HCT116 (cell line): ENCODE results near the gene KATNIP. TPM values are rescaled to one million over a fixed set of nuclear protein-coding genes. Genes with fewer than 3 reads are reported as not detected.

ENCODE experiments used
- ATAC-seq: fragments of 200-7000 bp; cut with Tn5 transposase; 2 replicates; pipeline ENCODE4 v1.9.1; 2020; ENCODE audit warnings: mild to moderate bottlenecking, moderate library complexity
- BruUV-seq: library from RNA; stranded (reverse); fragments of 400-500 nt; replicated peaks from 2 replicates; lab custom pipeline; 2021; lab: Mats Ljungman, UMichigan
- CTCF ChIA-PET: fragments of 300-600 bp; sonication (Branson Sonifier 250); formaldehyde crosslinking; loops from one replicate; lab custom pipeline; 2021; ENCODE audit warnings: antibody characterized with exemption; lab: Charles Lee
- POLR2A ChIA-PET: fragments of 300-600, 350-600 bp; sonication (Branson Sonifier 250); formaldehyde crosslinking; loops from one replicate; lab custom pipeline; 2021; ENCODE audit warnings: antibody characterized with exemption; lab: Charles Lee
- RAD21 ChIA-PET, 2 experiments: fragments of 300-600 bp; sonication (Branson Sonifier 250); formaldehyde crosslinking; loops; one replicate each; lab custom pipeline; 2023; ENCODE audit warnings: low total read pairs in 2 of 2; ENCODE audit not compliant: uncharacterized antibody in 2 of 2, unreplicated experiment in 2 of 2, low non-redundant PET in 1 of 2; lab: Charles Lee
- DNase-seq: peaks from one replicate; pipeline ENCODE4 v3.0.0-alpha.2; 2010; ENCODE audit warnings: low read depth, low spot score
- H2AFZ ChIP-seq: fragments of 200-600 bp; shearing (Covaris generic), sonication (generic); 2 replicates; pipeline ENCODE4 v1.6.1; 2017; ENCODE audit warnings: low read depth, mixed run types, mixed read lengths, antibody characterized with exemption, low read length; ENCODE audit not compliant: poor library complexity, severe bottlenecking
- H3K27ac ChIP-seq: 2 replicates; pipeline ENCODE4 v1.5.1; 2012; ENCODE audit warnings: low read depth, low read length
- H3K27me3 ChIP-seq: fragments of 200-600 bp; sonication (generic); 2 replicates; pipeline ENCODE4 v1.6.1; 2016; ENCODE audit warnings: mixed run types, low read length, mixed read lengths; ENCODE audit not compliant: insufficient read depth
- H3K36me3 ChIP-seq, 2 experiments: fragments of 200-500 bp in 1 of 2; fragments of 200-600 bp in 1 of 2; sonication (Bioruptor generic) in 1 of 2; sonication (generic) in 1 of 2; 2 replicates each; pipeline versions ENCODE4 v1.5.1 to v1.6.1; 2014 to 2016; ENCODE audit warnings: low read length in 2 of 2, inconsistent platforms in 1 of 2, mixed read lengths in 1 of 2, mixed run types in 1 of 2; ENCODE audit not compliant: insufficient read depth in 2 of 2, control insufficient read depth in 1 of 2
- H3K4me1 ChIP-seq, 2 experiments: fragments of 200-600 bp in 1 of 2; sonication (generic) in 1 of 2; 2 replicates each; pipeline versions ENCODE4 v1.5.1 to v1.6.1; 2012 to 2017; ENCODE audit warnings: low read length in 2 of 2, inconsistent platforms in 1 of 2, mild to moderate bottlenecking in 1 of 2, mixed read lengths in 1 of 2, mixed run types in 1 of 2, moderate library complexity in 1 of 2; ENCODE audit not compliant: insufficient read depth in 2 of 2, control insufficient read depth in 1 of 2
- H3K4me2 ChIP-seq: fragments of 200-600 bp; sonication (generic); 2 replicates; pipeline ENCODE4 v1.6.1; 2017; ENCODE audit warnings: mixed run types, low read length, mixed read lengths
- H3K4me3 ChIP-seq, 2 experiments: fragments of 200-600 bp in 1 of 2; sonication (generic) in 1 of 2; replicated peaks in 1 of 2; 2 replicates each; pipeline ENCODE4 v1.5.1; 2011 to 2016; ENCODE audit warnings: low read length in 2 of 2, control low read depth in 1 of 2, low read depth in 1 of 2, mild to moderate bottlenecking in 1 of 2, mixed read lengths in 1 of 2, mixed run types in 1 of 2
- H3K79me2 ChIP-seq: fragments of 200-600 bp; sonication (generic); 2 replicates; pipeline ENCODE4 v1.6.1; 2017; ENCODE audit warnings: mild to moderate bottlenecking, mixed run types, low read length, moderate library complexity, mixed read lengths; ENCODE audit not compliant: insufficient read depth
- H3K9ac ChIP-seq: fragments of 200-600 bp; sonication (generic); 2 replicates; pipeline ENCODE4 v1.6.1; 2016; ENCODE audit warnings: low read length, mixed read lengths
- H3K9me2 ChIP-seq: fragments of 200-600 bp; sonication (generic), shearing (Covaris generic); 2 replicates; pipeline ENCODE4 v1.6.1; 2017; ENCODE audit warnings: mixed run types, mild to moderate bottlenecking, moderate library complexity; ENCODE audit not compliant: insufficient read depth
- H3K9me3 ChIP-seq, 2 experiments: fragments of 200-500 bp in 1 of 2; fragments of 200-600 bp in 1 of 2; sonication (Bioruptor generic) in 1 of 2; sonication (generic) in 1 of 2; 2 replicates each; pipeline ENCODE4 v1.6.1; 2014 to 2017; ENCODE audit warnings: low read length in 2 of 2, mixed read lengths in 2 of 2, inconsistent platforms in 1 of 2, low read depth in 1 of 2, mild to moderate bottlenecking in 1 of 2, mixed run types in 1 of 2, moderate library complexity in 1 of 2; ENCODE audit not compliant: control insufficient read depth in 1 of 2, insufficient read depth in 1 of 2
- H4K20me1 ChIP-seq: fragments of 200-600 bp; sonication (generic), shearing (Covaris generic); 2 replicates; pipeline ENCODE4 v1.6.1; 2017; ENCODE audit warnings: mixed run types, mild to moderate bottlenecking, moderate library complexity; ENCODE audit not compliant: insufficient read depth
- CBX3 ChIP-seq: IDR thresholded peaks from 2 replicates; pipeline ENCODE4 v1.6.1; 2012; ENCODE audit warnings: low read depth
- EZH2 ChIP-seq: fragments of 200-600 bp; sonication (generic); IDR thresholded peaks from 2 replicates; pipeline ENCODE4 v1.6.1; 2017; ENCODE audit warnings: antibody characterized with exemption, mixed run types
- EZH2phosphoT487 ChIP-seq: fragments of 200-600 bp; IDR thresholded peaks from 2 replicates; pipeline ENCODE4 v1.6.1; 2018; ENCODE audit warnings: antibody characterized with exemption, borderline replicate concordance
- JUND ChIP-seq: IDR thresholded peaks from 2 replicates; pipeline ENCODE4 v1.6.1; 2012
- POLR2A ChIP-seq: IDR thresholded peaks from 2 replicates; pipeline ENCODE4 v1.7.0; 2011; ENCODE audit warnings: borderline replicate concordance; ENCODE audit not compliant: insufficient read depth, insufficient read length; ENCODE audit errors: extremely low read depth
- RAD21 ChIP-seq: IDR thresholded peaks from 2 replicates; pipeline ENCODE4 v1.6.1; 2012; ENCODE audit warnings: low read depth, mild to moderate bottlenecking
- SP1 ChIP-seq: IDR thresholded peaks from 2 replicates; pipeline ENCODE4 v1.6.1; 2012; ENCODE audit warnings: low read depth
- intact Hi-C: fragments of 100-400 bp; cut with micrococcal nuclease; formaldehyde crosslinking; loops from 2 replicates; pipeline ENCODE4 v1.10.0; 2022
- total RNA-seq: library from RNA; stranded (reverse); gene quantifications from one replicate; pipeline ENCODE4 v1.2.1, GENCODE V29; 2021; ENCODE audit not compliant: unreplicated experiment
- TF ChIP-seq, protein P1 (sequence below), 3 experiments: fragments of 200-600 bp in 1 of 3; sonication (generic) in 1 of 3; IDR thresholded peaks in 2 of 3; conservative IDR thresholded peaks in 1 of 3; 2 replicates each; pipeline ENCODE4 v1.5.1; 2012 to 2017; ENCODE audit warnings: low read depth in 2 of 3, low read length in 2 of 3, antibody characterized with exemption in 1 of 3, borderline replicate concordance in 1 of 3, control low read depth in 1 of 3, mild to moderate bottlenecking in 1 of 3, mixed read lengths in 1 of 3, mixed run types in 1 of 3, moderate library complexity in 1 of 3; ENCODE audit not compliant: insufficient read depth in 1 of 3

KATNIP gene
- total RNA-seq, 1 experiment from 2014 or later = 23.8 TPM

DNA sequence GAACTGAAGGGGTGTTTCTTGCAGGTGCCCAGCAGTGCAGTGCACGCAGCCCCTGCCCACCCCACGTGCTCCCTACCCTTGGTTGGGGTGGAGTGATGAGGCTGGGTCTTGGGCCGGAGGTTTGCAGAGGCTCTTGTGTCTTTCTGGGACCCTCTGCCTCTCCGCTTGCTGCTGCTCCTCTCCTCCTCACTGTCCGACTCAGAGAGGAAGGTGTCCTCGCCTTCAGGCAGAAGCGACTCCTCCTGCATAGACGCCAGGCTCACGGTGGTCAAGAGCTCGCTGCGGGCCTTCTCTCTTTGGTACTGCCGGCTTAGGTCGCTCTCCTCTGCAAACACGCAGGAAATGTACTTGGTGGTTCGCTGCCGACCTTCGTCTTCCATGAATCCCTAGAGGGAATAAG is 43.2 kb upstream of the KATNIP start (continued):
- TF ChIP-seq POLR2A = no peak

- Histone ChIP-seq H3K36me3 (peaks cover 44 to 63% of the 10 kb centered on the region in 2 experiments), H3K9ac (no peak overlapping the region), H3K4me2 (no peak overlapping the region), H3K79me2 (no peaks in the 10 kb centered on the region), H3K4me3 (no peak overlapping the region), H3K9me3 (no peaks in the 10 kb centered on the region), H3K27me3 (no peaks in the 10 kb centered on the region), H2AFZ (no peak overlapping the region), H3K9me2 (no peaks in the 10 kb centered on the region), H3K4me1 (no peaks in the 10 kb centered on the region), H3K27ac (no peak overlapping the region), H4K20me1 (no peaks in the 10 kb centered on the region)
- CTCF ChIA-PET = no interaction called here
- BruUV-seq = no TSS peak
- POLR2A ChIA-PET = no interaction called here
- RAD21 ChIA-PET = no interaction called here
- intact Hi-C loops = no loop called here
- TF ChIP-seq JUND = no peak
- no peak for TF ChIP-seq EZH2
- no peak for TF ChIP-seq CBX3
- TF ChIP-seq, protein P1, sequence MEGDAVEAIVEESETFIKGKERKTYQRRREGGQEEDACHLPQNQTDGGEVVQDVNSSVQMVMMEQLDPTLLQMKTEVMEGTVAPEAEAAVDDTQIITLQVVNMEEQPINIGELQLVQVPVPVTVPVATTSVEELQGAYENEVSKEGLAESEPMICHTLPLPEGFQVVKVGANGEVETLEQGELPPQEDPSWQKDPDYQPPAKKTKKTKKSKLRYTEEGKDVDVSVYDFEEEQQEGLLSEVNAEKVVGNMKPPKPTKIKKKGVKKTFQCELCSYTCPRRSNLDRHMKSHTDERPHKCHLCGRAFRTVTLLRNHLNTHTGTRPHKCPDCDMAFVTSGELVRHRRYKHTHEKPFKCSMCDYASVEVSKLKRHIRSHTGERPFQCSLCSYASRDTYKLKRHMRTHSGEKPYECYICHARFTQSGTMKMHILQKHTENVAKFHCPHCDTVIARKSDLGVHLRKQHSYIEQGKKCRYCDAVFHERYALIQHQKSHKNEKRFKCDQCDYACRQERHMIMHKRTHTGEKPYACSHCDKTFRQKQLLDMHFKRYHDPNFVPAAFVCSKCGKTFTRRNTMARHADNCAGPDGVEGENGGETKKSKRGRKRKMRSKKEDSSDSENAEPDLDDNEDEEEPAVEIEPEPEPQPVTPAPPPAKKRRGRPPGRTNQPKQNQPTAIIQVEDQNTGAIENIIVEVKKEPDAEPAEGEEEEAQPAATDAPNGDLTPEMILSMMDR (IDR thresholded peaks at IDR 0.05 in 2 of 3, conservative IDR thresholded peaks at IDR 0.05 in 1 of 3; ENCODE audit: borderline replicate concordance in 1 of 3, insufficient read depth in 1 of 3, low read depth in 2 of 3, low read length in 2 of 3) = no peak
- TF ChIP-seq EZH2phosphoT487 = no peak
- TF ChIP-seq RAD21 = no peak
- TF ChIP-seq SP1 = no peak
- ATAC-seq (no peak), DNase-seq (no peak)
Measured at GRCh38 chr16:27508476-27508875, 41.5 kb upstream of the KATNIP start.
